Pancreas (tissue), 10 donors: ENCODE results near the gene CDK14. TPM values are rescaled to one million over a fixed set of nuclear protein-coding genes. Genes with fewer than 3 reads are reported as not detected.
A peak's percentile ranks its signal among the peaks of the same experiment; 100 is the strongest.

Source experiments
- ATAC-seq, 4 donors: fragments of 200-7000 bp; cut with Tn5 transposase; one replicate each; pipeline versions ENCODE4 v1.8.0 to v1.9.1; 2020; ENCODE audit warnings: mild to moderate bottlenecking in 4 of 4, moderate library complexity in 4 of 4
- DNase-seq, 6 donors: peaks; one replicate each; pipeline ENCODE4 v3.0.0-alpha.2; 2020
- FAIRE-seq: peaks from 2 replicates; lab custom pipeline; 2012; peaks lifted over from hg19 to GRCh38; lab: Jason Lieb, UNC
- H3K27ac ChIP-seq, 4 donors: fragments of 200-600 bp; sonication (generic); 1 replicate in 3 of 4; 2 replicates in 1 of 4; pipeline versions ENCODE4 v1.5.0 to v1.8.0; 2020
- H3K27me3 ChIP-seq, 4 donors: fragments of 200-600 bp; one replicate each; pipeline ENCODE4 v1.8.0; 2021
- H3K36me3 ChIP-seq, 3 donors: fragments of 200-600 bp; sonication (generic) in 1 of 3; one replicate each; pipeline versions ENCODE4 v1.5.0 to v1.8.0; 2020 to 2021
- H3K4me1 ChIP-seq, 3 donors: fragments of 200-600 bp; one replicate each; pipeline ENCODE4 v1.8.0; 2021
- H3K4me3 ChIP-seq, 4 donors: fragments of 200-600 bp; sonication (generic) in 2 of 4; one replicate each; pipeline versions ENCODE4 v1.5.0 to v1.8.0; 2020 to 2021
- H3K9me3 ChIP-seq, 4 donors: fragments of 200-600 bp; one replicate each; pipeline ENCODE4 v1.8.0; 2021
- CTCF ChIP-seq, 4 donors: fragments of 200-600 bp; sonication (generic) in 3 of 4; IDR thresholded peaks; one replicate each; pipeline versions ENCODE4 v1.5.0 to v1.8.0; 2021; ENCODE audit warnings: antibody characterized with exemption in 4 of 4
- WGBS, 2 donors: extraction: QIAGEN DNeasy Blood & Tissue Kit; methylation state at CpG; one replicate each; pipeline ENCODE4 v1.1.7; 2013; 5-methylcytosine and 5-hydroxymethylcytosine counted together
- intact Hi-C, 3 donors: fragments of 100-400 bp; cut with DNase I; formaldehyde crosslinking; loops; one replicate each; pipeline versions ENCODE4 v1.11.1 to v1.14.2; 2022
- polyA plus RNA-seq, 2 donors: library from polyadenylated mRNA; stranded (reverse); fragments of 200-250 nt; gene quantifications; one replicate each; pipeline ENCODE4 v1.2.3, GENCODE V29; 2013
- total RNA-seq, 6 donors: library from RNA; stranded (reverse); fragmentation: NEBNext Ultra II Directional in 4 of 6; extraction: Animal tissue kit (Norgen Biotek cat#: 25700) in 4 of 6; gene quantifications; one replicate each; pipeline versions ENCODE4 v1.2.1 to v1.2.4, GENCODE V29; 2021 to 2023
- donor health status: healthy with polysubstance abuse.
- donor health status: DM: no; HTN: no; CAD: no; lungs with moderate emphysema.
- donor health status: DM: no; HTN: no; CAD: no.
- donor health status: control.
- donor health status: control.
- donor health status: Bipolar disorder and iron deficiency.
- donor health status: DM: yes; HTN: yes; CAD: no.
- donor health status: DM: no; HTN: no; CAD: no.
- donor health status: DM: no; HTN: no; CAD: no.
- donor health status: DM: yes; HTN: yes; CAD: no.

CDK14 gene
- total and polyA plus RNA-seq, 8 donors: 4.5 to 48.3 (median 24.7) TPM

GRCh38 chr7:90698616-90699015 is 102.5 kb downstream of the CDK14 start:
- Histone ChIP-seq H3K36me3 (no peaks in the 10 kb centered on the region), H3K27ac (no peak overlapping the region), H3K4me1 (peaks cover 0 to 9% (median 5%) of the 10 kb centered on the region in 3 donors), H3K4me3 (no peak overlapping the region), H3K9me3 (no peaks in the 10 kb centered on the region), H3K27me3 (no peaks in the 10 kb centered on the region)
- FAIRE-seq (no peak), DNase-seq (no peak), ATAC-seq (no peak)
- intact Hi-C loops: no loop called here
- 9 to 11% methylated on average over 2 of the region's 2 CpGs for WGBS, 2 donors
- TF ChIP-seq CTCF (IDR thresholded peaks at IDR 0.05): no peak

DNA sequence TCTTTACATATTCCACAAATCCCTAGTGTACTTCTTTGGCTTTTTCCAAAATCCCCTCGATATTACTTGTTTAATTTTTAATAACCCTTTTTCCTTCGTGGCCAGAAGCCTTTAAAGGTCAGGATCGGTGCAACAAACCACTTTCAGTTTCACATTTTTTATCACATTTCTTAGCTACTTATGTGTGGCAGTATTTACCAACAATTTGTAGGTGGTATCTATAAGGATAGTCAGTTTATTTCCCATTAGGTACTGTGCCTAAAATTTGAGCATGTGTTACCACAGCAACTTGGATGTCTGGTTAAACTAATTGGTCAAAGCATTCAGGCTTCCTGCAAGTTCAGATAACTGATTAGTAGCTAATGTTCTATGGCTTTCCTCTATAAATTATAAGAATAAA is 104.9 kb downstream of the CDK14 start:
- Histone ChIP-seq H3K36me3 (no peaks in the 10 kb centered on the region), H3K27me3 (no peaks in the 10 kb centered on the region), H3K9me3 (no peaks in the 10 kb centered on the region), H3K4me1 (peaks cover 0 to 9% (median 5%) of the 10 kb centered on the region in 3 donors), H3K4me3 (peak overlapping the region in 2 of 4 donors; percentile 15 to 31), H3K27ac (peak overlapping the region in 2 of 4 donors; percentile 48 to 50)
- intact Hi-C loops: loop anchor here in 1 of 3 donors (10.0 kb wide), 1 partner anchor 334 kb away; no protein-coding TSS in a partner anchor
- no peak for FAIRE-seq
- 20 to 27% methylated on average over 3 of the region's 3 CpGs for WGBS, 2 donors
- ATAC-seq: peak in 3 of 4 donors; percentile 29 to 65 (median 61)
- DNase-seq: no peak
- no peak for TF ChIP-seq CTCF (IDR thresholded peaks at IDR 0.05)

DNA sequence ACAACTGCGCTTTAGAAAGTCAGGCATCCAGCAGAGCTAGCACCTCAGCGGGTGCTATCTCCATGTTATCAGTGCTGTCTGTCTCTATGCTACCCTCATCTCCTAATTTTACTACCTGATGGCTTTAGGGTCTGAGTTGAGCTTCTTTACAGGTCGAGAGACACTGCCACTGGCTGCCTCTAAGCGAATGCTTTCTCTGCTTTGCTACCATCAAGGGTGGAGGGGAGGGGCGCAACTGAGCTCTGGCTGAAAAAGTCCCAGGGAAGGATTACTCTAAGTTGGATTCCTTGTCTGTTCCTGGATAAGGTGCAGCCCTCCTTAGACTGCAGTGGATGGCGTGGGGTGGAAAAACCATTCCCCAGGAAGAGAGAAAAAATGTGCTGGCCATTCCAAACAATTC is 105.7 kb downstream of the CDK14 start:
- Histone ChIP-seq H3K27me3 (no peaks in the 10 kb centered on the region), H3K4me3 (no peak overlapping the region), H3K4me1 (peaks cover 0 to 9% (median 5%) of the 10 kb centered on the region in 3 donors), H3K27ac (peak overlapping the region in 2 of 4 donors; percentile 48 to 50), H3K36me3 (no peaks in the 10 kb centered on the region), H3K9me3 (no peaks in the 10 kb centered on the region)
- no peak for DNase-seq
- intact Hi-C loops: loop anchor here in 1 of 3 donors (10.0 kb wide), 1 partner anchor 333 kb away; no protein-coding TSS in a partner anchor
- no peak for TF ChIP-seq CTCF (IDR thresholded peaks at IDR 0.05)
- FAIRE-seq: no peak
- ATAC-seq: peak in 3 of 4 donors; percentile 26 to 30 (median 29)
- WGBS, 2 donors: 73 to 76% methylated on average over 6 of the region's 6 CpGs

GRCh38 chr7:90705391-90706071 is 109.4 kb downstream of the CDK14 start:
- FAIRE-seq: no peak
- no peak overlapping the region for H3K27ac ChIP-seq
- no peaks in the 10 kb centered on the region for H3K27me3 ChIP-seq
- H3K4me1 ChIP-seq: peaks cover 4 to 15% (median 13%) of the 10 kb centered on the region in 3 donors
- no peak for DNase-seq
- no peak for TF ChIP-seq CTCF (IDR thresholded peaks at IDR 0.05)
- H3K36me3 ChIP-seq: no peaks in the 10 kb centered on the region
- 63 to 64% methylated on average over 6 of the region's 6 CpGs for WGBS, 2 donors
- no peak for ATAC-seq
- no peaks in the 10 kb centered on the region for H3K9me3 ChIP-seq
- intact Hi-C loops: loop anchor here in 1 of 3 donors (10.0 kb wide), 1 partner anchor 329 kb away; no protein-coding TSS in a partner anchor
- H3K4me3 ChIP-seq: no peak overlapping the region
